ENCODE results near the gene KCND3. TPM values are rescaled to one million over a fixed set of nuclear protein-coding genes. Genes with fewer than 3 reads are reported as not detected.

The KCND3 gene
- total and polyA plus RNA-seq, 4 donors = 1.1 to 25.3 (median 12.4) TPM

DNA sequence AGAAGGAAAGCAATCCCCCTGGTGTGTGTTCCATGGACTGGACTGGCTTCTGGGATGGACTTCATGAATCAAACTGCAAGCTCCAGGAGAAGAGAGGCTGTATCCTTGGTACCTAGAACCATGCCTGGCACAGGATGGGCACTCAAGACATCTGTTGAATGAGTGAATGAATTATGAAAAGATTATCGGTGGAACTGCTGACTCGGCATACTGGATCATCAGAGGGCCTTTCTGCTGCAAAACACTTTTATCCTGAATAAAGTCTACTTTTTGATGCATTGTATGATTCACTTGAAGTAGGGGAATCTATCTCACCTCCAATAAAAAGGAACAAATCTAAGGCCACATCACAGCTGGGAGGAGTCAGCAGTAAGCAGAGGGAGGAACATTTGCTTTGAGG, 190.9 kb downstream of the KCND3 start:
- Histone ChIP-seq H3K27ac (ENCODE audit: low read depth in 1 of 2, low read length in 2 of 2) (no peak overlapping the region), H3K36me3 (ENCODE audit: control insufficient read depth in 1 of 2, insufficient read depth in 2 of 2, low read length in 1 of 2) (no peaks in the 10 kb centered on the region), H3K9me3 (ENCODE audit: control insufficient read depth, low read length) (no peaks in the 10 kb centered on the region), H3K27me3 (ENCODE audit: control insufficient read depth in 1 of 2, insufficient read depth in 2 of 2, low read length in 1 of 2) (no peaks in the 10 kb centered on the region), H3K4me3 (ENCODE audit: low read length in 2 of 2) (no peak overlapping the region), H3K4me1 (ENCODE audit: control insufficient read depth in 1 of 2, insufficient read depth in 2 of 2, low read length in 2 of 2) (no peaks in the 10 kb centered on the region)
- DNase-seq = no peak
- 91 to 94% methylated on average over 2 of the region's 2 CpGs for WGBS, 2 donors
- intact Hi-C loops (cut with DNase I) = loop anchor here in 1 of 2 donors (5.0 kb wide), 1 partner anchor 194 kb away; no protein-coding TSS in a partner anchor
- ATAC-seq (ENCODE audit: low FRiP score) = no peak

DNA sequence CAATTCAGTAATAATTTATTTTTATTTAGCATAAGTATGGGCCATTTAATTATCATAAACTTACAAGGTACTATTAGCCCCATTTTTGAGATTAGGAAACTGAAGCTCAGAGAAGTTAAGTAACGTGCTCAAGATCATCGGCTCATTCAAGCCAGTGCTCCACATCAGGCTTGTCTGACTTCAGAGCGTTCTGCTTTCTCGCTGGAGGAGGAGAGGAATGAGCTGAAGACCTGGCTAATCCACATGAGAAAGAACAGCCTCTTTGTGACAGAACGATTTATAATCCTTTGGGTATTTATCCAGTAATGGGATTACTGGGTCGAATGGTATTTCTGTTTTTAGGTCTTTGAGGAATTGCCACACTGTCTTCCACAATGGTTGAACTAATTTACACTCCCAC, 194.1 kb downstream of the KCND3 start:
- no peaks in the 10 kb centered on the region for H3K36me3 ChIP-seq (ENCODE audit: control insufficient read depth in 1 of 2, insufficient read depth in 2 of 2, low read length in 1 of 2)
- no peak overlapping the region for H3K4me3 ChIP-seq (ENCODE audit: low read length in 2 of 2)
- ATAC-seq (ENCODE audit: low FRiP score) (no peak), DNase-seq (no peak)
- no peaks in the 10 kb centered on the region for H3K4me1 ChIP-seq (ENCODE audit: control insufficient read depth in 1 of 2, insufficient read depth in 2 of 2, low read length in 2 of 2)
- 77 to 82% methylated on average over 6 of the region's 6 CpGs for WGBS, 2 donors
- no peaks in the 10 kb centered on the region for H3K27me3 ChIP-seq (ENCODE audit: control insufficient read depth in 1 of 2, insufficient read depth in 2 of 2, low read length in 1 of 2)
- H3K9me3 ChIP-seq (ENCODE audit: control insufficient read depth, low read length) = no peaks in the 10 kb centered on the region
- no peak overlapping the region for H3K27ac ChIP-seq (ENCODE audit: low read depth in 1 of 2, low read length in 2 of 2)
- intact Hi-C loops (cut with DNase I) = loop anchor here in 1 of 2 donors (5.0 kb wide), 1 partner anchor 197 kb away; no protein-coding TSS in a partner anchor

DNA sequence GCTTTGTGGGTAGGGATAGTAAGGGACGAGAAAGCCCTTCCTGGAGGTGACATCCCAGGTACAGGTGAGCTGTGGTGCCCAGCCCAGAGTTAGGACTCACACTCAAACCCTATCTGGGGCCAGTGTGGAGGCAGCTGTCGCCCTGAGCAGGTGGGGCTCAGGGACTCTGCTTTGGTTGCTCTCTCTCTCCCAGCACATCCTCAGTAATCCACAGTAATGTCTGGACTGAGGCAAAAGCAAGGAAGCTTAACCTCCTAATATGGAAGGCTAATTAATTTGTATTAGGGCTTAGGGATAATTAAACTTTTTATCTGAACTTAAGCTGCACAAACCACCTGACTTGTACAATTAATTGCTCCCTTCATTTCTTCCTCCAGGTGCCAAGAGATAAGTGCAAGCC, 195.5 kb downstream of the KCND3 start:
- Histone ChIP-seq H3K27me3 (ENCODE audit: control insufficient read depth in 1 of 2, insufficient read depth in 2 of 2, low read length in 1 of 2) (no peaks in the 10 kb centered on the region), H3K9me3 (ENCODE audit: control insufficient read depth, low read length) (no peaks in the 10 kb centered on the region), H3K4me3 (ENCODE audit: low read length in 2 of 2) (no peak overlapping the region), H3K27ac (ENCODE audit: low read depth in 1 of 2, low read length in 2 of 2) (no peak overlapping the region), H3K36me3 (ENCODE audit: control insufficient read depth in 1 of 2, insufficient read depth in 2 of 2, low read length in 1 of 2) (no peaks in the 10 kb centered on the region), H3K4me1 (ENCODE audit: control insufficient read depth in 1 of 2, insufficient read depth in 2 of 2, low read length in 2 of 2) (no peaks in the 10 kb centered on the region)
- ATAC-seq (ENCODE audit: low FRiP score) = no peak
- intact Hi-C loops (cut with DNase I) = loop anchor here in 1 of 2 donors (5.0 kb wide), 1 partner anchor 198 kb away; no protein-coding TSS in a partner anchor
- WGBS, 2 donors = 61 to 63% methylated on average over 2 of the region's 2 CpGs
- DNase-seq = no peak

DNA sequence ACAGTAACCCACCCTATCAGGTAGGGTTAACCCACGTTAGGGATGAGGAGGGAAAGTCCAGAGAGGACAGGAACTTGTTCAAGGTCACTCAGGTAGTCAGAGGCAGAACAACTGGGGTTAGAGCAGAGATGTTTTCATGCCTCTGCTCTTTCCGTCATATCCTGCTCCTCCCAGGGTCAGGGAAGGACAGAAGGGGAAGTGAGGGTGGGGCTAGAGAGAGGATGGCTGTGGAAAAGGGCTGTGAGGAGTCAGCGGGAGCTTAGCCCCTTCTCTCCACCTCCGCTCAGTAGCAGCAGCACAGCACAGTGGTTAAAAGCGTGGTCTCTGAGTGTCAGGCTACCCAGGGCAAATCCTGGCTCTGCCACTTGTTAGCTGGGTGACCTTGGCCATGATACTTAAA, 197.2 kb downstream of the KCND3 start:
- no peak overlapping the region for H3K4me3 ChIP-seq (ENCODE audit: low read length in 2 of 2)
- H3K9me3 ChIP-seq (ENCODE audit: control insufficient read depth, low read length) = no peaks in the 10 kb centered on the region
- intact Hi-C loops (cut with DNase I) = loop anchor here in 1 of 2 donors (5.0 kb wide), 1 partner anchor 200 kb away; no protein-coding TSS in a partner anchor
- 41 to 50% methylated on average over 5 of the region's 5 CpGs for WGBS, 2 donors
- no peaks in the 10 kb centered on the region for H3K4me1 ChIP-seq (ENCODE audit: control insufficient read depth in 1 of 2, insufficient read depth in 2 of 2, low read length in 2 of 2)
- H3K27me3 ChIP-seq (ENCODE audit: control insufficient read depth in 1 of 2, insufficient read depth in 2 of 2, low read length in 1 of 2) = no peaks in the 10 kb centered on the region
- DNase-seq (no peak), ATAC-seq (ENCODE audit: low FRiP score) (no peak)
- H3K36me3 ChIP-seq (ENCODE audit: control insufficient read depth in 1 of 2, insufficient read depth in 2 of 2, low read length in 1 of 2) = no peaks in the 10 kb centered on the region
- H3K27ac ChIP-seq (ENCODE audit: low read depth in 1 of 2, low read length in 2 of 2) = no peak overlapping the region

DNA sequence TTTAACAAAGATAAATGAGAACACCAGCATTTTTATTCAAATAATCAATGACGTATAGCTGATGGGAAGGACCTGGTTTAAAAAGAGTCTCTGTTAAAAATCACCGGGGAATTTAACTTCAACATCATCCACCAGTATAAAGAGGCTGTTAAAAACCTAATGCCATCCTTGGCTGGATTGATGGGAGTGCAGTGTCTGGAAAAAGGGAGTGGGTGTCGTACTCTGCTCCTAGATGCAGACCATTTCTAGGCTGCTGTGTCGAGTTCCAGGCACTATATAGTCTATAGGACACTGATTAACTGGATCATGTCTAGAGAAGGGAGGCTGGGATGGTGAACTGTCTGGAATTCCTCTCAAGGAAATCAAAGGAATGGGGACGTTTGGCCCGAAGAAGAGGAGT, 197.7 kb downstream of the KCND3 start:
- H3K9me3 ChIP-seq (ENCODE audit: control insufficient read depth, low read length) = no peaks in the 10 kb centered on the region
- H3K27me3 ChIP-seq (ENCODE audit: control insufficient read depth in 1 of 2, insufficient read depth in 2 of 2, low read length in 1 of 2) = no peaks in the 10 kb centered on the region
- H3K36me3 ChIP-seq (ENCODE audit: control insufficient read depth in 1 of 2, insufficient read depth in 2 of 2, low read length in 1 of 2) = no peaks in the 10 kb centered on the region
- no peak overlapping the region for H3K27ac ChIP-seq (ENCODE audit: low read depth in 1 of 2, low read length in 2 of 2)
- DNase-seq = no peak
- no peak for ATAC-seq (ENCODE audit: low FRiP score)
- no peaks in the 10 kb centered on the region for H3K4me1 ChIP-seq (ENCODE audit: control insufficient read depth in 1 of 2, insufficient read depth in 2 of 2, low read length in 2 of 2)
- 71% methylated on average over 6 of the region's 6 CpGs for whole genome bisulfite sequencing, 2 donors
- intact Hi-C loops (cut with DNase I) = loop anchor here in 1 of 2 donors (5.0 kb wide), 1 partner anchor 201 kb away; no protein-coding TSS in a partner anchor
- H3K4me3 ChIP-seq (ENCODE audit: low read length in 2 of 2) = no peak overlapping the region

DNA sequence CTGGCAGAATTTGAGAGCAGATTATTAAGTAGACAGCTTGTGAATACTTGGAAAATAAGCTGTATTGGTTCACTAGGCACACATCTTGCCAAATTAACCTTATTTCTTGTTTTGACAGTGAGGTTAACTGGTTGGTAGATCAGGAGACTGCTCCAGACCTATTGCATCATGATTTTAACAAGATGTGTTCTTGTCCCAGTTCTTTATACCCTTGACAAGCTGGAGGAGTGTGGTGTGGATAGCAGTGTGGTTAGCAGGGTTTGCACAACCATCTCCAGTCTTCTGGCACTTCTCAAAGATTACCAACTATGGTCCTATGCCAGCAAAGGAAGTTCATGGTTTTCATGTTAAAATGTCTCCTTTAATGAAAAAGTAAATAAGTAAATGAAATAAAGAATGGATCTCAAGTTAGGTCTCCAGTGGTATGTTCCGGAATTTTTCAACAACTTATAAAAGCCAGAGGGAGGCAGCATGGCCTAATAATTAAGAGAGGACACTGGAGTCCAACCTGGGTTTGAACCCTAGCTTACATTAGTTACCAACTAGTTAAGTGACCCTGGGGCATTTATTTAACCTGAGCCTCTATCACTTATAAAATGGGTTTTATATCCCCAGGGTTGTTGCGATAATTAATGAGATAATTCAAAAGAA, 199.7 kb downstream of the KCND3 start:
- H3K27ac ChIP-seq (ENCODE audit: low read depth in 1 of 2, low read length in 2 of 2) = no peak overlapping the region
- no peaks in the 10 kb centered on the region for H3K36me3 ChIP-seq (ENCODE audit: control insufficient read depth in 1 of 2, insufficient read depth in 2 of 2, low read length in 1 of 2)
- 65 to 66% methylated on average over 2 of the region's 2 CpGs for WGBS, 2 donors
- intact Hi-C loops (cut with DNase I) = loop anchor here (5.0 to 10.0 kb wide), 2 partner anchors 203 to 575 kb away; no protein-coding TSS in a partner anchor
- ATAC-seq (ENCODE audit: low FRiP score) (no peak), DNase-seq (no peak)
- no peaks in the 10 kb centered on the region for H3K4me1 ChIP-seq (ENCODE audit: control insufficient read depth in 1 of 2, insufficient read depth in 2 of 2, low read length in 2 of 2)
- H3K27me3 ChIP-seq (ENCODE audit: control insufficient read depth in 1 of 2, insufficient read depth in 2 of 2, low read length in 1 of 2) = no peaks in the 10 kb centered on the region
- H3K9me3 ChIP-seq (ENCODE audit: control insufficient read depth, low read length) = no peaks in the 10 kb centered on the region
- H3K4me3 ChIP-seq (ENCODE audit: low read length in 2 of 2) = no peak overlapping the region

DNA sequence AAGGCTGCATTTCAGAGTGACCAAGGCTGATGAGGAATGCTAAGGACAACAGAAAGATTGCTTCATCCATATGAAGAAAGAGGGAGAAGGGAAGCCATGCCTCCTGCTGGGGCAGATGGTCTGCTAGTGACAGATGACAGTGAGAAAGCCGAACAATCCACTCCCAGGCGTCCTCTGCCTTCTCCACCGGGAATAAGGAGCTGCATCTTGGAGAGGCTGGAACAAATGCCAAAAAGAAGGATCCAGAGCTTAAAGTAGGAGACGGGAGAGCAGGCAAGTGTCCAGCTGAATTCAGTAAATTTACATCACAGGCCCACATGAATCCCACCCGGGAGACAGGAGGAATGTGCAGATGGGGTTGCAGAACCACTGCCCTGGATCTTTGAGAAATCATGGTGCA, 200.3 kb downstream of the KCND3 start:
- DNase-seq (no peak), ATAC-seq (ENCODE audit: low FRiP score) (no peak)
- WGBS, 2 donors = 38 to 50% methylated on average over 5 of the region's 5 CpGs
- H3K4me1 ChIP-seq (ENCODE audit: control insufficient read depth in 1 of 2, insufficient read depth in 2 of 2, low read length in 2 of 2) = no peaks in the 10 kb centered on the region
- H3K9me3 ChIP-seq (ENCODE audit: control insufficient read depth, low read length) = no peaks in the 10 kb centered on the region
- H3K36me3 ChIP-seq (ENCODE audit: control insufficient read depth in 1 of 2, insufficient read depth in 2 of 2, low read length in 1 of 2) = no peaks in the 10 kb centered on the region
- intact Hi-C loops (cut with DNase I) = loop anchor here in 1 of 2 donors (10.0 kb wide), 1 partner anchor 576 kb away; no protein-coding TSS in a partner anchor
- no peak overlapping the region for H3K4me3 ChIP-seq (ENCODE audit: low read length in 2 of 2)
- H3K27me3 ChIP-seq (ENCODE audit: control insufficient read depth in 1 of 2, insufficient read depth in 2 of 2, low read length in 1 of 2) = no peaks in the 10 kb centered on the region
- H3K27ac ChIP-seq (ENCODE audit: low read depth in 1 of 2, low read length in 2 of 2) = no peak overlapping the region

DNA sequence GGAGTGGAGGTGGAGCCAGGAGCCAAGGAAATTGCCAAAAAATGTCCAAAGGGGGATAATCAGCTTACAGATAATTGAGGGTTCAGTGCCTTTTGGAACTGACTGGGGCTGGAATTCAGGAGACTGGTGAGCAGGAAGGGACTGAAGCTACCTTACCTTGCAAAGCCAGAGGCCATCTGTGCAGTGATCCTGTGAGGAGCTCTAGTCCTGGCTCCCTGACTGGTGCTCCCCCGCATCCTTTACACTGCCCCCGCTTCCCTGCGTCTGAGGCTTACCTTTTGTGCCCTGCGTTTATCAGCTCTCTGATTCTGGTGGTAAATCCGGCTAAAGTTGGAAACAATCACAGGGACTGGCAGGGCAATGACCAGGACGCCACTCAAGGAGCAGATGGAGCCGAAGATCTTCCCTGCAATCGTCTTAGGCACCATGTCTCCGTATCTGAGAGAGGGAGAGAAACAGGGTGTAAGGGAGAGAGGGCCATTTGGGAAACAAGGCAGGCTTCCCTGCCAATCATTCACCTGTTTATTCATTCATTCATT, 202.7 kb downstream of the KCND3 start:
- no peak for ATAC-seq (ENCODE audit: low FRiP score)
- WGBS, 2 donors = 79 to 81% methylated on average over 9 of the region's 9 CpGs
- Histone ChIP-seq H3K36me3 (ENCODE audit: control insufficient read depth in 1 of 2, insufficient read depth in 2 of 2, low read length in 1 of 2) (no peaks in the 10 kb centered on the region), H3K4me3 (ENCODE audit: low read length in 2 of 2) (no peak overlapping the region), H3K9me3 (ENCODE audit: control insufficient read depth, low read length) (no peaks in the 10 kb centered on the region), H3K27ac (ENCODE audit: low read depth in 1 of 2, low read length in 2 of 2) (no peak overlapping the region), H3K27me3 (ENCODE audit: control insufficient read depth in 1 of 2, insufficient read depth in 2 of 2, low read length in 1 of 2) (no peaks in the 10 kb centered on the region), H3K4me1 (ENCODE audit: control insufficient read depth in 1 of 2, insufficient read depth in 2 of 2, low read length in 2 of 2) (no peaks in the 10 kb centered on the region)
- intact Hi-C loops (cut with DNase I) = loop anchor here in 1 of 2 donors (10.0 kb wide), 1 partner anchor 578 kb away; no protein-coding TSS in a partner anchor
- DNase-seq = no peak

Measured in aorta (tissue), 5 donors.